Naive thymus-derived CD4-positive, alpha-beta T cell (primary cell): ENCODE results near the gene PLVAP. TPM values are rescaled to one million over a fixed set of nuclear protein-coding genes. Genes with fewer than 3 reads are reported as not detected.

Experiments used
- ATAC-seq: fragments of 150-1000 bp; cut with Tn5 transposase; 2 replicates; pipeline ENCODE4 v1.10.0; 2021; ENCODE audit warnings: mild to moderate bottlenecking, moderate library complexity
- CTCF ChIA-PET: fragments of 350-600 bp; sonication (Branson Sonifier 250); formaldehyde crosslinking; loops from one replicate; lab custom pipeline; 2021; ENCODE audit warnings: antibody characterized with exemption; lab: Charles Lee
- POLR2A ChIA-PET: fragments of 350-600 bp; sonication (Branson Sonifier 250); formaldehyde crosslinking; loops from one replicate; lab custom pipeline; 2021; ENCODE audit warnings: antibody characterized with exemption, inconsistent platforms; lab: Charles Lee
- DNase-seq, 9 donors: peaks; one replicate each; pipeline versions ENCODE4 v3.0.0 to v3.0.0-alpha.2; 2020 to 2022; ENCODE audit warnings: mixed read lengths in 1 of 9
- H3K27ac ChIP-seq: one replicate; pipeline ENCODE4 v1.7.0; 2013; ENCODE audit warnings: mild to moderate bottlenecking, low read depth, low read length, moderate library complexity
- H3K27me3 ChIP-seq, 2 donors: one replicate each; pipeline ENCODE4 v1.7.0; 2013; ENCODE audit warnings: low read length in 2 of 2, mild to moderate bottlenecking in 2 of 2, moderate library complexity in 2 of 2; ENCODE audit not compliant: control insufficient read depth in 2 of 2, insufficient read depth in 2 of 2
- H3K36me3 ChIP-seq, 3 experiments: 1 replicate in 2 of 3; 2 replicates in 1 of 3; pipeline ENCODE4 v1.7.0; 2013; ENCODE audit warnings: low read length in 3 of 3, mild to moderate bottlenecking in 3 of 3, moderate library complexity in 1 of 3; ENCODE audit not compliant: insufficient read depth in 3 of 3, control insufficient read depth in 2 of 3
- H3K4me1 ChIP-seq, 2 donors: one replicate each; pipeline ENCODE4 v1.7.0; 2013; ENCODE audit warnings: low read length in 2 of 2, mild to moderate bottlenecking in 2 of 2, moderate library complexity in 1 of 2; ENCODE audit not compliant: control insufficient read depth in 2 of 2, insufficient read depth in 2 of 2
- H3K4me3 ChIP-seq: 2 replicates; pipeline ENCODE4 v1.7.0; 2013; ENCODE audit warnings: mild to moderate bottlenecking, low read length
- H3K9me3 ChIP-seq, 3 experiments: 1 replicate in 2 of 3; 2 replicates in 1 of 3; pipeline ENCODE4 v1.7.0; 2013; ENCODE audit warnings: low read length in 3 of 3; ENCODE audit not compliant: control insufficient read depth in 2 of 3
- H3K27ac Mint-ChIP-seq, 9 donors: one replicate each; pipeline ENCODE4 v1.8.0; 2020 to 2022; ENCODE audit warnings: mixed read lengths in 9 of 9, mild to moderate bottlenecking in 8 of 9, moderate library complexity in 5 of 9, inconsistent platforms in 2 of 9
- H3K27me3 Mint-ChIP-seq, 5 donors: one replicate each; pipeline ENCODE4 v1.8.0; 2021 to 2022; ENCODE audit warnings: mixed read lengths in 5 of 5, mild to moderate bottlenecking in 1 of 5
- H3K36me3 Mint-ChIP-seq, 5 donors: one replicate each; pipeline ENCODE4 v1.8.0; 2020 to 2022; ENCODE audit warnings: mixed read lengths in 5 of 5, mild to moderate bottlenecking in 3 of 5, inconsistent platforms in 1 of 5
- H3K4me1 Mint-ChIP-seq, 7 donors: one replicate each; pipeline ENCODE4 v1.8.0; 2020 to 2022; ENCODE audit warnings: mixed read lengths in 7 of 7, mild to moderate bottlenecking in 3 of 7, inconsistent platforms in 1 of 7
- H3K4me3 Mint-ChIP-seq, 10 donors: one replicate each; pipeline ENCODE4 v1.8.0; 2020 to 2022; ENCODE audit warnings: mild to moderate bottlenecking in 10 of 10, mixed read lengths in 10 of 10, moderate library complexity in 6 of 10, inconsistent platforms in 2 of 10
- H3K9me3 Mint-ChIP-seq, 11 donors: one replicate each; pipeline ENCODE4 v1.8.0; 2020 to 2022; ENCODE audit warnings: mixed read lengths in 11 of 11, mild to moderate bottlenecking in 4 of 11, inconsistent platforms in 1 of 11, moderate library complexity in 1 of 11
- intact Hi-C, 2 donors: fragments of 100-400 bp; cut with micrococcal nuclease; formaldehyde crosslinking; loops; one replicate each; pipeline ENCODE4 v1.15.1; 2023
- polyA plus RNA-seq, 2 donors: library from polyadenylated mRNA; unstranded; fragments of 300-500 nt; fragmentation: Illumina TruSeq; gene quantifications; one replicate each; pipeline ENCODE4 v1.2.3, GENCODE V29; 2021
- total RNA-seq, 6 experiments: library from RNA in 5 of 6; stranded (reverse) in 5 of 6; gene quantifications; 1 replicate in 5 of 6; 2 replicates in 1 of 6; pipeline ENCODE4 v1.2.3 and lab custom pipeline; 2021 to 2026

The PLVAP gene
- total and polyA plus RNA-seq, 7 experiments from 2014 or later, result 0.24 to 0.43 (median 0.42) TPM; not detected in 4

GRCh38 chr19:17346109-17346671 is 31.0 kb downstream of the PLVAP start:
- H3K4me1 ChIP-seq, result peaks cover 0 to 5% of the 10 kb centered on the region in 2 donors
- H3K27ac Mint-ChIP-seq, result peak overlapping the region in 2 of 9 donors; percentile 13 to 46
- POLR2A ChIA-PET, result interaction anchor here (0.6 kb wide), 1 partner anchor 223 kb away, joined by 4 read pairs; no protein-coding TSS in a partner anchor

GRCh38 chr19:17341845-17342244 is 35.3 kb downstream of the PLVAP start:
- Mint-ChIP-seq H3K36me3 (peaks cover 0 to 2% (median 0%) of the 10 kb centered on the region in 5 donors), H3K27me3 (no peaks in the 10 kb centered on the region), H3K27ac (no peak overlapping the region), H3K4me1 (peaks cover 6 to 27% (median 13%) of the 10 kb centered on the region in 7 donors), H3K9me3 (no peaks in the 10 kb centered on the region), H3K4me3 (no peak overlapping the region)
- Histone ChIP-seq H3K4me1 (peaks cover 6 to 12% of the 10 kb centered on the region in 2 donors), H3K27me3 (no peaks in the 10 kb centered on the region), H3K27ac (no peak overlapping the region), H3K9me3 (no peaks in the 10 kb centered on the region), H3K36me3 (peaks cover 0 to 11% (median 0%) of the 10 kb centered on the region in 3 experiments), H3K4me3 (no peak overlapping the region)
- CTCF ChIA-PET, result interaction anchor here (0.7 to 1.4 kb wide), 3 partner anchors 10 to 43 kb away, joined by 4 to 5 read pairs (median 4); no protein-coding TSS in a partner anchor
- intact Hi-C loops, result no loop called here
- POLR2A ChIA-PET, result no interaction called here
- DNase-seq, result no peak
- ATAC-seq, result no peak

More at GRCh38 chr19:17346109-17346671, 31.0 kb downstream of the PLVAP start:
- H3K9me3 Mint-ChIP-seq, result peaks cover 0 to 1% (median 0%) of the 10 kb centered on the region in 11 donors
- no peak overlapping the region for H3K4me3 Mint-ChIP-seq
- H3K36me3 Mint-ChIP-seq, result peaks cover 0 to 2% (median 0%) of the 10 kb centered on the region in 5 donors
- peaks cover 0 to 6% (median 0%) of the 10 kb centered on the region in 3 experiments for H3K36me3 ChIP-seq
- no peaks in the 10 kb centered on the region for H3K9me3 ChIP-seq
- peaks cover 0 to 2% of the 10 kb centered on the region in 2 donors for H3K27me3 ChIP-seq
- intact Hi-C loops, result loop anchor here (1.0 to 2.0 kb wide), 6 partner anchors 12 to 120 kb away; partner anchors contain the start of gene ANO8 (in 1 of the 2)
- DNase-seq, result peak; percentile 46 to 85 (median 71)
- H3K27ac ChIP-seq, result no peak overlapping the region
- no peak overlapping the region for H3K4me3 ChIP-seq
- H3K27me3 Mint-ChIP-seq, result peaks cover 4 to 19% (median 7%) of the 10 kb centered on the region in 5 donors
- ATAC-seq, result peak; percentile 98
- H3K4me1 Mint-ChIP-seq, result peaks cover 0 to 15% (median 6%) of the 10 kb centered on the region in 7 donors
- CTCF ChIA-PET, result interaction anchor here (0.9 to 2.3 kb wide), 8 partner anchors 37 to 120 kb away, joined by 3 to 18 read pairs (median 5); partner anchors contain the start of gene DDA1

GRCh38 chr19:17341386-17341785 is 35.8 kb downstream of the PLVAP start:
- Histone ChIP-seq H3K4me3 (no peak overlapping the region), H3K4me1 (peaks cover 6 to 15% of the 10 kb centered on the region in 2 donors), H3K36me3 (peaks cover 0 to 11% (median 0%) of the 10 kb centered on the region in 3 experiments), H3K27ac (no peak overlapping the region), H3K9me3 (no peaks in the 10 kb centered on the region), H3K27me3 (no peaks in the 10 kb centered on the region)
- Mint-ChIP-seq H3K4me3 (no peak overlapping the region), H3K9me3 (no peaks in the 10 kb centered on the region), H3K27me3 (no peaks in the 10 kb centered on the region), H3K4me1 (peaks cover 8 to 27% (median 12%) of the 10 kb centered on the region in 7 donors), H3K27ac (no peak overlapping the region), H3K36me3 (peaks cover 0 to 2% (median 0%) of the 10 kb centered on the region in 5 donors)
- ChIA-PET POLR2A (no interaction called here), CTCF (interaction anchor here (1.4 kb wide), 1 partner anchor 9 kb away, joined by 5 read pairs; no protein-coding TSS in a partner anchor)
- no peak for ATAC-seq
- no peak for DNase-seq
- intact Hi-C loops, result no loop called here

- peaks cover 0 to 2% (median 0%) of the 10 kb centered on the region in 5 donors for H3K36me3 Mint-ChIP-seq
- H3K4me1 ChIP-seq, result peaks cover 6 to 13% of the 10 kb centered on the region in 2 donors
- ChIA-PET CTCF (no interaction called here), POLR2A (no interaction called here)
- no peak overlapping the region for H3K4me3 ChIP-seq
- H3K9me3 Mint-ChIP-seq, result no peaks in the 10 kb centered on the region
- H3K4me3 Mint-ChIP-seq, result no peak overlapping the region
- H3K27me3 Mint-ChIP-seq, result no peaks in the 10 kb centered on the region
- no peaks in the 10 kb centered on the region for H3K9me3 ChIP-seq
- H3K27ac ChIP-seq, result no peak overlapping the region
- DNase-seq (no peak), ATAC-seq (no peak)
- H3K27ac Mint-ChIP-seq, result no peak overlapping the region
- peaks cover 5 to 26% (median 8%) of the 10 kb centered on the region in 7 donors for H3K4me1 Mint-ChIP-seq
- peaks cover 0 to 11% (median 0%) of the 10 kb centered on the region in 3 experiments for H3K36me3 ChIP-seq
- intact Hi-C loops, result no loop called here
- no peaks in the 10 kb centered on the region for H3K27me3 ChIP-seq
Observed at GRCh38 chr19:17340871-17341357, 36.2 kb downstream of the PLVAP start.

- H3K27me3 Mint-ChIP-seq, result no peaks in the 10 kb centered on the region
- POLR2A ChIA-PET, result no interaction called here
- intact Hi-C loops, result no loop called here
- Histone ChIP-seq H3K4me3 (no peak overlapping the region), H3K9me3 (no peaks in the 10 kb centered on the region), H3K36me3 (peaks cover 0 to 11% (median 0%) of the 10 kb centered on the region in 3 experiments), H3K27ac (no peak overlapping the region), H3K4me1 (peaks cover 6 to 10% of the 10 kb centered on the region in 2 donors), H3K27me3 (no peaks in the 10 kb centered on the region)
- H3K27ac Mint-ChIP-seq, result no peak overlapping the region
- peaks cover 5 to 29% (median 10%) of the 10 kb centered on the region in 7 donors for H3K4me1 Mint-ChIP-seq
- CTCF ChIA-PET, result no interaction called here
- H3K36me3 Mint-ChIP-seq, result peaks cover 0 to 2% (median 0%) of the 10 kb centered on the region in 5 donors
- ATAC-seq (no peak), DNase-seq (no peak)
- H3K4me3 Mint-ChIP-seq, result peak overlapping the region in 2 of 10 donors; percentile 25 to 40
- H3K9me3 Mint-ChIP-seq, result no peaks in the 10 kb centered on the region
Observed at GRCh38 chr19:17340302-17340870, 36.8 kb downstream of the PLVAP start.

GRCh38 chr19:17339088-17339741 is 37.9 kb downstream of the PLVAP start:
- DNase-seq, result peak in 1 of 9 donors; percentile 52

More at GRCh38 chr19:17339088-17339741, 37.9 kb downstream of the PLVAP start:
- H3K27me3 ChIP-seq, result no peaks in the 10 kb centered on the region
- ATAC-seq, result no peak
- no peaks in the 10 kb centered on the region for H3K9me3 ChIP-seq
- ChIA-PET POLR2A (interaction anchor here (0.5 to 0.8 kb wide), 5 partner anchors 9 to 112 kb away, joined by 3 to 4 read pairs (median 3); no protein-coding TSS in a partner anchor), CTCF (interaction anchor here (0.6 kb wide), 1 partner anchor 47 kb away, joined by 3 read pairs; no protein-coding TSS in a partner anchor)
- Mint-ChIP-seq H3K27me3 (no peaks in the 10 kb centered on the region), H3K9me3 (no peaks in the 10 kb centered on the region), H3K36me3 (peaks cover 0 to 2% (median 0%) of the 10 kb centered on the region in 5 donors), H3K4me3 (peak overlapping the region in 9 of 10 donors; percentile 42 to 90 (median 70)), H3K27ac (peak overlapping the region in 1 of 9 donors; percentile 17), H3K4me1 (peaks cover 9 to 39% (median 17%) of the 10 kb centered on the region in 7 donors)
- no peak overlapping the region for H3K27ac ChIP-seq
- H3K36me3 ChIP-seq, result peaks cover 0 to 11% (median 0%) of the 10 kb centered on the region in 3 experiments
- no peak overlapping the region for H3K4me3 ChIP-seq
- intact Hi-C loops, result loop anchor here in 1 of 2 donors (5.0 kb wide), 1 partner anchor 68 kb away; the partner anchor contains the start of gene BST2
- peaks cover 11 to 16% of the 10 kb centered on the region in 2 donors for H3K4me1 ChIP-seq
